Activated CD8-positive, alpha-beta T cell treated with anti-CD3 and anti-CD28 coated beads, Interleukin-2, amount 10 ng/mL, durations not matched to agents 7 days and 5 days (primary cell): ENCODE measurements around the gene CCER1. TPM values are rescaled to one million over a fixed set of nuclear protein-coding genes. Genes with fewer than 3 reads are reported as not detected.

Experiments
- ATAC-seq: fragments of 150-1000 bp; cut with Tn5 transposase; one replicate; pipeline ENCODE4 v1.10.0; 2021; ENCODE audit warnings: moderate library complexity
- CTCF ChIA-PET: fragments of 350-600 bp; sonication (Branson Sonifier 250); formaldehyde crosslinking; loops from one replicate; lab custom pipeline; 2021; ENCODE audit warnings: antibody characterized with exemption; lab: Charles Lee
- POLR2A ChIA-PET: fragments of 350-600 bp; sonication (Branson Sonifier 250); formaldehyde crosslinking; loops from one replicate; lab custom pipeline; 2021; ENCODE audit warnings: antibody characterized with exemption; lab: Charles Lee
- DNase-seq: peaks from one replicate; pipeline ENCODE4 v3.0.0-alpha.2; 2020
- H3K27ac Mint-ChIP-seq: one replicate; pipeline ENCODE4 v1.8.0; 2021; ENCODE audit warnings: mild to moderate bottlenecking, mixed read lengths
- H3K27me3 Mint-ChIP-seq: one replicate; pipeline ENCODE4 v1.8.0; 2021; ENCODE audit warnings: low read depth, mixed read lengths
- H3K36me3 Mint-ChIP-seq: one replicate; pipeline ENCODE4 v1.8.0; 2021; ENCODE audit warnings: low read depth, mixed read lengths
- H3K4me1 Mint-ChIP-seq: one replicate; pipeline ENCODE4 v1.8.0; 2021; ENCODE audit warnings: low read depth, mixed read lengths
- H3K4me3 Mint-ChIP-seq: one replicate; pipeline ENCODE4 v1.8.0; 2021; ENCODE audit warnings: mild to moderate bottlenecking, mixed read lengths
- H3K9me3 Mint-ChIP-seq: one replicate; pipeline ENCODE4 v1.8.0; 2022; ENCODE audit warnings: mixed read lengths; ENCODE audit not compliant: insufficient read depth
- total RNA-seq, 2 experiments: library from RNA; stranded (reverse); gene quantifications; one replicate each; pipeline ENCODE4 v1.2.3, GENCODE V29; 2021

CCER1 gene
- total RNA-seq, 2 experiments from 2014 or later = not detected

DNA sequence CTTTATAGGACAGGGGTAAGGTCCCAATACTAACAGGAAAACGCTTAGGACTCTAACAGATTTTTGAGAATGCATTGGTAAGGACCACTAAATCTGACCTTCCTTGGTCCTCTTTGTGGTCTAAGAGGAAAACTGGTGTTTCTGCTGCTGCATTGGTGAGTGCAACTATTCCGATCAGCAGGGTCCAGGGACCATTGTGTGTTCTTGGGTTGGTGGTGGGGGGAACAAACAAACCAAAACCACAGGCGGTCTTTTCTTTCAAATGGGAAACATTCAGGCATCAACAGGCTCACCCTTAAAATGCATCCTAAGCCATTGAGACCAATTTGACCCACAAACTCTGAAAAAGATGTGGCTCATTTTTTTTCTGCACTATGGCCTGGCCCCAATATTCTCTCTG lies 29.1 kb upstream of the CCER1 start:
- POLR2A ChIA-PET = no interaction called here
- H3K27me3 Mint-ChIP-seq = peaks cover 9% of the 10 kb centered on the region
- CTCF ChIA-PET = no interaction called here
- no peak for DNase-seq
- no peaks in the 10 kb centered on the region for H3K9me3 Mint-ChIP-seq
- no peak for ATAC-seq
- no peaks in the 10 kb centered on the region for H3K4me1 Mint-ChIP-seq
- no peak overlapping the region for H3K4me3 Mint-ChIP-seq
- no peak overlapping the region for H3K27ac Mint-ChIP-seq
- no peaks in the 10 kb centered on the region for H3K36me3 Mint-ChIP-seq

DNA sequence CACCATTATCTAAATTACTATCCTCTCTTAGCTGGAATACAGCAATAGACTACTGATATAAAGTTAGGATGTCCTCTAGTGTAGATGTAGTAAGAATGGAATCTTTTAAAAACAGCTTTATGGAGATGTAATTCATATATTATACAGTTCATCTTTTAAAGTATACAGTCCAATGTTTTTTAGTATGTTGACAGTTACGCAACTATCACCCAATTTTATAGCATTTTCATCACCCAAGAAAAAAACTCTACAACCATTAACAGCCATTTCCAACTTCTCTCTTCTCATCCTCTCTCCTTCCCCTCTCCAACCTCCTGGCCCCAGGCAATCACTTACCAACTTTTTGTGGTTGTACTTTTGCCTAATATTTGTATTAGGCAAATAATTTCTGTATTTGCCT lies 27.2 kb upstream of the CCER1 start:
- Mint-ChIP-seq H3K27ac (no peak overlapping the region), H3K27me3 (peaks cover 9% of the 10 kb centered on the region), H3K36me3 (no peaks in the 10 kb centered on the region), H3K4me1 (no peaks in the 10 kb centered on the region), H3K9me3 (no peaks in the 10 kb centered on the region), H3K4me3 (no peak overlapping the region)
- ChIA-PET POLR2A (no interaction called here), CTCF (no interaction called here)
- no peak for DNase-seq
- no peak for ATAC-seq

DNA sequence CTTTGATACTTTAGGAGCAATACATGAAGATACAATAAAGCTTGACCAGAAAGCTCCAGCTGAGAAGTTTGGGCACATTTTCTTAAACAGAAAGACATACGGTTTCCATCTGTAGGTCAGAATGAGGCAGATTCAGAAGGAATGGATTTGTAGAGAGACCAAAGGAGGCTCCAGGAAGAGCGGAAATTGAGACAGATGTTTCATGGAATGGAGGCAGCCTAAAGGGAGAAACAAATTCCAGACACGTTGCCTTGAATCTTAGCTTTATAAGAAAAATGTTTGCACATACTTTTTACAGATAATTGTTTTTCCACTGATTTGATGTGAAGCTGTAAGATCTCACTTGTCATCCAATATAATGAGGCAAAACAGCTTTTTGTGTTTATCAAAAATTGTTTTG lies 25.0 kb upstream of the CCER1 start:
- no peak overlapping the region for H3K27ac Mint-ChIP-seq
- H3K9me3 Mint-ChIP-seq = no peaks in the 10 kb centered on the region
- no peaks in the 10 kb centered on the region for H3K36me3 Mint-ChIP-seq
- no peak for DNase-seq
- ATAC-seq = no peak
- H3K27me3 Mint-ChIP-seq = peaks cover 8% of the 10 kb centered on the region
- ChIA-PET POLR2A (no interaction called here), CTCF (interaction anchor here (1.9 kb wide), 1 partner anchor 128 kb away, joined by 9 read pairs; no protein-coding TSS in a partner anchor)
- no peaks in the 10 kb centered on the region for H3K4me1 Mint-ChIP-seq
- H3K4me3 Mint-ChIP-seq = no peak overlapping the region

DNA sequence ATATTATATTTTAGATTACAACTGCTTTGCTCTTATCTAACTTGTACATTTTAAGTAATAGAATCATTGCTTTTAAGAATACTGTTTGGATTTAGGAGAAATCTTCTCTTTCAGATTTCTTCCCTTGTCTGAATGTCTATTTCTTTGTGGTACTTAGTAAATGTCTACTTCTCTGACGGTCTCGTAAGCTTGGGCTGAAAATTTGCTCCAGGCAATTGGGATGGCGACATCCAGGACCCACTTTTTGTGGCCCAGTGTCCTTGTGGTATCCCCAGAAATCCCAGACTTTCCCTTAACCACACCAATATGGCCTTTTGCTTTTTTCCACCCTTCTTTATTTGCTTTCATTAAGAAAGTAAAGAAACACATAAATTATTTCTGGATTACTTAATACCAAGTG lies 24.0 kb upstream of the CCER1 start:
- no peaks in the 10 kb centered on the region for H3K36me3 Mint-ChIP-seq
- CTCF ChIA-PET = interaction anchor here (0.6 to 1.9 kb wide), 5 partner anchors 129 to 347 kb away, joined by 3 to 31 read pairs (median 5); partner anchors contain the start of gene LUM
- POLR2A ChIA-PET = no interaction called here
- no peak for DNase-seq
- no peak overlapping the region for H3K27ac Mint-ChIP-seq
- H3K4me3 Mint-ChIP-seq = no peak overlapping the region
- no peak for ATAC-seq
- no peaks in the 10 kb centered on the region for H3K9me3 Mint-ChIP-seq
- H3K27me3 Mint-ChIP-seq = peaks cover 10% of the 10 kb centered on the region
- no peaks in the 10 kb centered on the region for H3K4me1 Mint-ChIP-seq

DNA sequence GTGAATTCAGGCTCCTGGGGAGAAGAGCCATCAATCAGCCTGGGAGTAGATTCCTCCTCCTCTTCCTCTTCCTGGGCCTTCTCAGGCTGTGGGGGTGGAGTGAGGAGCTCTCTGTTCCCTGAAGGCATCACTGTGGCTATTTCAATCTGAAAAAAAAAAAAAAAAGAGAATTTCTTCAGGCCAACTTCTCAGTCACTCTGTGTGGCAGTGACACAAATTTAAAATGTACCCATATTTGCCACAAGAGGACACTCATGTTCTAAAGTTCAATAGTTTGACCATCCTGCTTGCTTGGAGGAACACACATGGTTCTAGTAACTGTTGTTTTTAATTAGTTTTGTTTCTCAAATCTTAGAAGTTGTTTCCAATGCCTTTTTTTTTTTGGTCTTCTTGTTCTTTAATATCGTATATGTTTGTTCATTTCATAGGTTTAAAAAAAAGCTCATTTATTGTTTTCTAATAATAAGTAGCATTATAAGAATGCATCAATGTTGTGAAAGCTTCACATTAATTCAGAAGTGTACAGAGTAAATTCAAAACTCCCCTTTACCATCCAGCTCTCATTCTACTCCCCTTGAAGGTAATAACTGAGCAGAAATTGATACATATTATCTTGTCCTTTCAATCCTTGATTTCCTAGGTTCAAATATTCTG lies 23.3 kb upstream of the CCER1 start:
- peak; percentile 65 for ATAC-seq
- POLR2A ChIA-PET = no interaction called here
- no peaks in the 10 kb centered on the region for H3K9me3 Mint-ChIP-seq
- H3K27ac Mint-ChIP-seq = no peak overlapping the region
- CTCF ChIA-PET = interaction anchor here (0.6 to 1.9 kb wide), 5 partner anchors 131 to 377 kb away, joined by 3 to 31 read pairs (median 5); partner anchors contain the start of gene LUM
- peaks cover 10% of the 10 kb centered on the region for H3K27me3 Mint-ChIP-seq
- DNase-seq = no peak
- H3K4me1 Mint-ChIP-seq = no peaks in the 10 kb centered on the region
- no peak overlapping the region for H3K4me3 Mint-ChIP-seq
- H3K36me3 Mint-ChIP-seq = no peaks in the 10 kb centered on the region

DNA sequence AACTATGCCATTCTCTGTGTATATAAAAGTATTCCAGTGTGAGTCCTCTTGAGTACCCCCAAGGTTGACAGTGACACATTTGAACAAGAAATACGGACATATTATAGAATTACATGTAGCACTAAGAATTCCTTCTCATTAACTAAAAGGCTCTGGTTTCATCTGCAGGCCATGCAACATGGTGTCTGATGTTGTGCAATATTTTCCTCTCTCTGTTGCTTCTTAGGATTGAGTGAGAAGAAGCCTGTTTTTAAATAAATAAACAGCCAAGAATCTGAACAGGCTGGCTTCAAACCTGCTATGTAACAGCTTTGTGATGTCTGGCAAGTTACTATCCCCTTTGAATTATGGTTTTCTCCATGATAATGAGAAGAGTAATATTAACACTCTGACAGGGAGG lies 22.2 kb upstream of the CCER1 start:
- Mint-ChIP-seq H3K4me1 (no peaks in the 10 kb centered on the region), H3K4me3 (no peak overlapping the region), H3K36me3 (no peaks in the 10 kb centered on the region), H3K27me3 (peaks cover 8% of the 10 kb centered on the region), H3K9me3 (no peaks in the 10 kb centered on the region), H3K27ac (no peak overlapping the region)
- ATAC-seq = no peak
- ChIA-PET POLR2A (no interaction called here), CTCF (interaction anchor here (1.1 to 1.9 kb wide), 3 partner anchors 132 to 378 kb away, joined by 5 to 31 read pairs (median 5); partner anchors contain the start of gene LUM)
- no peak for DNase-seq

DNA sequence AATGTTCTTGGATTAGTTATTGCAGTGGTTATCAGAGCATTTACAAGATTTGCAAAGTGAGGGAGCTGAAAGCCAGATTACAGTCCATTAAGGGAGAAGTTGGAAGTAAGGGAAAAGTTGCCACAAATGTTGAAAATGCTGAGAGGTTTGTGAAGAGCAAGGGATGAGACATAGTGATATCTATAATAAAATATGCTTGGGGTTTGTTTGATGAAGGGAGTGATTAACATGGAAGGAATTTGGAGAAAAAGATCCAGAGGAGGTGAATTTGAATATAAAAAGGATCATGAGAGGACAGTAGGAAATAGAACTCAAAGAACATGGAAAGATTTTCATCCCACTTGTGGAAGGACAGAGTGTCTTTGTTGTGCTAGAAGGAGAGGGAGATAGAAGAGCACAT lies 19.3 kb upstream of the CCER1 start:
- H3K27me3 Mint-ChIP-seq = peaks cover 6% of the 10 kb centered on the region
- ChIA-PET POLR2A (no interaction called here), CTCF (no interaction called here)
- H3K4me3 Mint-ChIP-seq = no peak overlapping the region
- DNase-seq (no peak), ATAC-seq (no peak)
- H3K36me3 Mint-ChIP-seq = no peaks in the 10 kb centered on the region
- no peaks in the 10 kb centered on the region for H3K4me1 Mint-ChIP-seq
- no peak overlapping the region for H3K27ac Mint-ChIP-seq
- H3K9me3 Mint-ChIP-seq = no peaks in the 10 kb centered on the region

DNA sequence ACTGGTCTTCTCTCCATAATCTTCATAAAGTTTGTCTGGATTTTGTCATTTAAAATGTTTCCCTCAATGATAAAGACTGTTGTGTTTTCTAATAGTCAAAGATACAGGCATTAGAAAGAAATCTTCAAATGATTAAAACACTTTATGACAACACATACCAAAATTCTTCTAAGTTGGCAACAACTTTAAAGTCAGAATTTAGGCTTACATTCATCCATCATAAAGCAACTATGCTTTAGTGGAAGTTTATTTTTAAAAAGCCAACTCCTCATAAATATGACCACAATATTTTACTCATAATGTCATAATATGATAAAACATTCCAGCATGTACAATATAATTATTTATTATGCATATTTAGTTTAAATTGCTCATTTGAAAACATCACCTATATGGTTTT lies 17.2 kb upstream of the CCER1 start:
- CTCF ChIA-PET = no interaction called here
- H3K4me1 Mint-ChIP-seq = no peaks in the 10 kb centered on the region
- no peak overlapping the region for H3K27ac Mint-ChIP-seq
- POLR2A ChIA-PET = no interaction called here
- ATAC-seq (no peak), DNase-seq (no peak)
- no peak overlapping the region for H3K4me3 Mint-ChIP-seq
- H3K9me3 Mint-ChIP-seq = no peaks in the 10 kb centered on the region
- no peaks in the 10 kb centered on the region for H3K36me3 Mint-ChIP-seq
- peaks cover 8% of the 10 kb centered on the region for H3K27me3 Mint-ChIP-seq

DNA sequence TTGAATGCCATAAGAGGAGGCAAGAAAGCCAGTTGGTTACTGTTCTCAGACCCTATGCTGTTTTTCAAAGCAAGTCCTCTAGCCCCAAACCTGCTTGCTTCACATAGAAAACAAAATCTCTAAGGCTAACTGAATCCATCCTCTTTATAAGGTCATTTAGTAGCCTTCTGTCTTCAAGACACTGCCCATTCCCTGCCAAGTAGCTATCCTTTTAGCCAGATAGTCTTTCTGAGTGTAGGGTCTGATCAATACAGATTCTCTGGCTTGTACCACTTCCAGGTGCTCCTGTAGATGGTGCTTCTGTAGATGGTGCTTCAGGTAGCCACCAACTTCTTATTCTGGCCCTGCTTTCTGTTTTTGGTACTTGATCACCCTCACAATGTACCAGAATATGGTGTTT lies 15.9 kb upstream of the CCER1 start:
- ATAC-seq = no peak
- Mint-ChIP-seq H3K27me3 (peaks cover 11% of the 10 kb centered on the region), H3K4me3 (no peak overlapping the region), H3K27ac (no peak overlapping the region), H3K4me1 (no peaks in the 10 kb centered on the region), H3K36me3 (no peaks in the 10 kb centered on the region), H3K9me3 (no peaks in the 10 kb centered on the region)
- DNase-seq = no peak
- CTCF ChIA-PET = interaction anchor here (1.6 kb wide), 1 partner anchor 137 kb away, joined by 5 read pairs; no protein-coding TSS in a partner anchor
- POLR2A ChIA-PET = no interaction called here

DNA sequence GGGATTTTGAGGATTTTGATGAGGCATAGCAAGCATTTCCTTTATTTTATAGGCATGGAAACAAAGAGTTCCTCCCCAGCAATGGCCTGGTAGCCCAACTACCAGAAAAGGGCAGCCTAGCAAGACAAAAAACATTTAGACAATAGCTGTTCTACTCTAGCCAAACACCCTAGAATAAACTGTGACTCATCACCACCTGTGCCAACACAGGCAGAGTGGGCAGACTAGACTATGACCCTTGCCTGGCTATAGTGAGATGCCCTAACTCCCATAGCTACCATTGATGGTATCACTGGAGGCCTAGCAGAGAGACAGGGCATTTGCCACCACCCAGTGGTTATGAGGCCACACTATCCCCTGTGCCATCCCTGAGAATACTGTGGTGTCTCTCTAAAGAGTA lies 15.5 kb upstream of the CCER1 start:
- Mint-ChIP-seq H3K4me3 (no peak overlapping the region), H3K9me3 (no peaks in the 10 kb centered on the region), H3K36me3 (no peaks in the 10 kb centered on the region), H3K4me1 (no peaks in the 10 kb centered on the region), H3K27ac (no peak overlapping the region), H3K27me3 (peaks cover 11% of the 10 kb centered on the region)
- CTCF ChIA-PET = interaction anchor here (1.6 kb wide), 1 partner anchor 138 kb away, joined by 5 read pairs; no protein-coding TSS in a partner anchor
- no peak for ATAC-seq
- POLR2A ChIA-PET = no interaction called here
- no peak for DNase-seq

DNA sequence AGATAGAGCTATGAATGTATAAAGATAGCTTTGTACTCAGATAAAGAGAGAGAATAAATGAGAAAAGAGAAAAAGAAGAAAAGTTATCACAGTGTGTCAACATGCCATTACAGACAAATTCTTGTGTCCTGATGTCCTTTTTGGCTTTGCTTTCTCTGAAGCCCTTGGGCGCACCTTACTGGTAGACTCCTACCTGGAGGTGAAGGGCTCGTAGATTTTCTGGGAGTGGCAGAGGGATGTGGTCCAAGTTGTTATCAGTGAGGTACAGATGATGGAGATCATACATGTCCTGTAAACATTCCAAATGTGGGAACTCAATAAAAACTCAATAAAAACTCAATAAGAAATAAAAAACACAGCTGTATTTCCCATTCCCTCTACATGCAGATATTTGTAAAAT lies 14.9 kb upstream of the CCER1 start:
- Mint-ChIP-seq H3K9me3 (no peaks in the 10 kb centered on the region), H3K36me3 (no peaks in the 10 kb centered on the region), H3K27ac (no peak overlapping the region), H3K27me3 (peaks cover 11% of the 10 kb centered on the region), H3K4me3 (no peak overlapping the region), H3K4me1 (no peaks in the 10 kb centered on the region)
- ATAC-seq (no peak), DNase-seq (no peak)
- ChIA-PET CTCF (interaction anchor here (0.8 kb wide), 1 partner anchor 136 kb away, joined by 3 read pairs; no protein-coding TSS in a partner anchor), POLR2A (no interaction called here)

DNA sequence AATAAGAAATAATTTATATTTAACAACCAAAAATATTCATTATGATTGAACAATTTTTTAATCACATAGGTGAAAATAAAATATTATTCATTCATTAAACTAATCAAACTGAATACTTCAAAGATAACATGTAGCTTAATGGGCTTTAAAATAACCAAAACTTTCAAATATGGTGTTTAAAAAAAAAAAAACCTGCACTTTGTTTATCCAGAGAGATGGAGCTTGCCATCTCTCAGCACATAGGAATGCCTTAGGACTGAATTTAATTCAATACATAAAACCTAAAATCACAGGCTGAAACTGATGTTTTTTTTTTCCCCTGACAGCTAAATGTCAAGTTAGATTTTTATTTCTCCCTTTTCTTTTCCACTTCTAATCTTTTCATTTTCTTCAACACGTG lies 14.4 kb upstream of the CCER1 start:
- ATAC-seq (no peak), DNase-seq (no peak)
- H3K27me3 Mint-ChIP-seq = peaks cover 9% of the 10 kb centered on the region
- ChIA-PET POLR2A (no interaction called here), CTCF (interaction anchor here (0.8 kb wide), 1 partner anchor 137 kb away, joined by 3 read pairs; no protein-coding TSS in a partner anchor)
- H3K36me3 Mint-ChIP-seq = no peaks in the 10 kb centered on the region
- no peaks in the 10 kb centered on the region for H3K4me1 Mint-ChIP-seq
- no peaks in the 10 kb centered on the region for H3K9me3 Mint-ChIP-seq
- no peak overlapping the region for H3K4me3 Mint-ChIP-seq
- H3K27ac Mint-ChIP-seq = no peak overlapping the region
